SKM-1 treated with dmso at 0.1 percent for 144 hours (cell line): ENCODE results near the gene KRTAP5-3.

Experiments used
- DNase-seq: peaks from one replicate; lab custom pipeline; 2025; ENCODE audit not compliant: unreplicated experiment; lab: John Stamatoyannopoulos, UW

KRTAP5-3 gene

GRCh38 chr11:1566381-1567051 is 41.7 kb downstream of the KRTAP5-3 start:
- no peak for DNase-seq

- no peak for DNase-seq
Observed at GRCh38 chr11:1565904-1566247, 42.4 kb downstream of the KRTAP5-3 start.

- DNase-seq, result no peak
Observed at GRCh38 chr11:1565173-1565903, 42.9 kb downstream of the KRTAP5-3 start.

- DNase-seq, result no peak
Observed at GRCh38 chr11:1564535-1565172, 43.6 kb downstream of the KRTAP5-3 start.

- DNase-seq, result no peak
Observed at GRCh38 chr11:1563697-1564534, 44.3 kb downstream of the KRTAP5-3 start.

- DNase-seq, result no peak
Observed at GRCh38 chr11:1563149-1563638, 45.1 kb downstream of the KRTAP5-3 start.

GRCh38 chr11:1562469-1563148 is 45.7 kb downstream of the KRTAP5-3 start:
- no peak for DNase-seq

- no peak for DNase-seq
Observed at GRCh38 chr11:1561955-1562354, 46.3 kb downstream of the KRTAP5-3 start.

GRCh38 chr11:1561266-1561665 is 47.0 kb downstream of the KRTAP5-3 start:
- DNase-seq, result no peak

GRCh38 chr11:1560649-1561251 is 47.5 kb downstream of the KRTAP5-3 start:
- DNase-seq, result no peak

GRCh38 chr11:1560002-1560648 is 48.1 kb downstream of the KRTAP5-3 start:
- DNase-seq, result no peak

GRCh38 chr11:1559111-1559951 is 48.9 kb downstream of the KRTAP5-3 start:
- no peak for DNase-seq

- no peak for DNase-seq
Observed at GRCh38 chr11:1558775-1559110, 49.5 kb downstream of the KRTAP5-3 start.

GRCh38 chr11:1557904-1558774 is 50.1 kb downstream of the KRTAP5-3 start:
- DNase-seq, result no peak
